GM12873 (cell line): ENCODE data around the gene CCDC12.

Source experiments
- CTCF ChIP-seq: IDR thresholded peaks from 2 replicates; pipeline ENCODE4 v1.5.1; 2012; ENCODE audit warnings: low read depth, mild to moderate bottlenecking, moderate library complexity, low read length, control low read depth; ENCODE audit not compliant: insufficient read depth; ENCODE audit errors: missing control alignments

CCDC12 gene

GRCh38 chr3:46960081-46960701, 16.4 kb downstream of the CCDC12 start:
- no peak for TF ChIP-seq CTCF

- TF ChIP-seq CTCF = no peak
These were observed 17.4 kb downstream of the CCDC12 start for GRCh38 chr3:46959161-46959511.

- no peak for TF ChIP-seq CTCF
These were observed 17.9 kb downstream of the CCDC12 start for GRCh38 chr3:46958467-46959160.

- no peak for TF ChIP-seq CTCF
These were observed 19.3 kb downstream of the CCDC12 start for GRCh38 chr3:46957092-46957820.

- no peak for TF ChIP-seq CTCF
These were observed 20.7 kb downstream of the CCDC12 start for GRCh38 chr3:46955801-46956259.

GRCh38 chr3:46955157-46955556, 21.4 kb downstream of the CCDC12 start:
- TF ChIP-seq CTCF = no peak

- TF ChIP-seq CTCF = no peak
These were observed 22.4 kb downstream of the CCDC12 start for GRCh38 chr3:46954178-46954577.
